ENCODE measurements around the gene ITPK1. TPM values are rescaled to one million over a fixed set of nuclear protein-coding genes. Genes with fewer than 3 reads are reported as not detected.

The ITPK1 gene
- total and polyA plus RNA-seq, 10 of the 15 experiments (the other 5 are each of a cell fraction or from before 2014, with no cell fraction given), result 1.3 to 73.2 (median 27.0) TPM

- intact Hi-C loops (cut with micrococcal nuclease; ENCODE audit: unreplicated experiment) (no loop called here), in situ Hi-C loops (cut with MboI) (no loop called here)
- H3K4me1 ChIP-seq (ENCODE audit: control insufficient read depth, insufficient read depth, low read length), result peaks cover 25% of the 10 kb centered on the region
- ChIA-PET RAD21 (ENCODE audit: unreplicated experiment) (no interaction called here), POLR2A (interaction anchor here (1.3 kb wide), 1 partner anchor 29 kb away, joined by 3 read pairs; no protein-coding TSS in a partner anchor), CTCF (interaction anchor here (0.6 kb wide), 1 partner anchor 42 kb away, joined by 3 read pairs; no protein-coding TSS in a partner anchor), SMC1A (ENCODE audit: uncharacterized antibody, unreplicated experiment) (interaction anchor here (0.6 to 1.8 kb wide), 2 partner anchors 24 to 528 kb away, joined by 3 read pairs; no protein-coding TSS in a partner anchor)
- no peak for DNase-seq (ENCODE audit: low read depth, low spot score)
- no TSS peak for BruUV-seq (replicated peaks)
- peaks cover 14% of the 10 kb centered on the region for H3K79me2 ChIP-seq (ENCODE audit: control insufficient read depth, insufficient read depth, low read length)
- H3K9ac ChIP-seq (ENCODE audit: control insufficient read depth, insufficient read depth, low read length), result no peak overlapping the region
- H2AFZ ChIP-seq (ENCODE audit: control insufficient read depth, low read depth, low read length), result no peak overlapping the region
- no peak overlapping the region for H3K4me3 ChIP-seq
- ATAC-seq, result no peak
- H3K27ac ChIP-seq (ENCODE audit: control insufficient read depth, insufficient read depth), result no peak overlapping the region
- 80% methylated on average over 10 of the region's 10 CpGs for WGBS (ENCODE audit: insufficient coverage, insufficient replicate concordance, low lambda C conversion rate, missing lambda C conversion rate)
- no peaks in the 10 kb centered on the region for H3K9me3 ChIP-seq (replicated peaks; ENCODE audit: control insufficient read depth, insufficient read depth, low read length)
- H3K36me3 ChIP-seq (ENCODE audit: control insufficient read depth in 2 of 2, insufficient read depth in 2 of 2, low read length in 1 of 2), result peaks cover 0 to 4% of the 10 kb centered on the region in 2 experiments; a peak in 2 of 4 replicates
- FAIRE-seq, result no peak
- H3K27me3 ChIP-seq (replicated peaks in 1 of 2; ENCODE audit: control insufficient read depth in 2 of 2, insufficient read depth in 2 of 2, low read length in 1 of 2), result no peaks in the 10 kb centered on the region
- H3K4me2 ChIP-seq (ENCODE audit: control insufficient read depth, insufficient read depth), result no peak overlapping the region
- TF ChIP-seq CBX3 (IDR thresholded peaks at IDR 0.05; ENCODE audit: borderline replicate concordance, low read depth) (no peak), MTA2 (IDR thresholded peaks at IDR 0.05; ENCODE audit: low read depth) (no peak), ZNF622 (IDR thresholded peaks at IDR 0.05) (no peak), EED (IDR thresholded peaks at IDR 0.05; ENCODE audit: low read depth) (no peak), PAX8 (IDR thresholded peaks at IDR 0.05) (no peak), HDGF (IDR thresholded peaks at IDR 0.05) (no peak)
- H4K20me1 ChIP-seq (ENCODE audit: control insufficient read depth, insufficient read depth), result no peaks in the 10 kb centered on the region
Observed at GRCh38 chr14:93089521-93090269, 26.0 kb downstream of the ITPK1 start.

DNA sequence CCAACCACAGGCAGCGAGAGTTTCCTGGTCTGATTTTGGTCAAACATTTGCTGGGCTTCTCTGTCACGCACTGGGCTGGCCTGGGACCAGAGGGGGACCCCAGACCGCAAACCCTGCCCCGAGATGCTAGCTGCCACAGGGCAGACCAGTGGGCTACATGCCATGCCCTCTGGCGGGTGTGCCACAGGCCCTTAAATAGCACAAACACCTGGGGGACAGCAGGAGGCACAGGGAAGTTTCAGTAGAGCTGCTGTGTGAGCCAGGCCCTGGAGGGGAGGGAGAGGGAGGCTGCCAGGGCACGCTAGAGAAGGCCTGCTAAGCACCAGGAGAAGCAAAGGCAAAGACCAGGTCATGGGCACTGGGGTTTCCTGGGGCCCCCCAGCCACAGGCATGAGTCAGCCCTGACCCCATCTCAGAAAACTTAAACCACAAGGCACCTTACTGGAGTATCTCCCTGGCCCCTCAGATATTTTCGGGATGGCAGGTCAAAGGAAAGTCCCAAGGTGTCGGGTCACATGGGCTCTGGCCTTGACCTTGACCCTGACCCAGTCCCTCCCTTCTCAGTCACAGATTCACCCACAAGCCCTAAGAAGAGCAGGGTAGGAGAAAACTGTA, 29.2 kb downstream of the ITPK1 start:
- Histone ChIP-seq H3K4me3 (peak overlapping the region; percentile 42; the same call in 1 of the 2 replicates), H3K9me3 (replicated peaks; ENCODE audit: control insufficient read depth, insufficient read depth, low read length) (no peaks in the 10 kb centered on the region), H4K20me1 (ENCODE audit: control insufficient read depth, insufficient read depth) (no peaks in the 10 kb centered on the region), H3K36me3 (ENCODE audit: control insufficient read depth in 2 of 2, insufficient read depth in 2 of 2, low read length in 1 of 2) (peaks cover 0 to 6% of the 10 kb centered on the region in 2 experiments; a peak in 2 of 4 replicates), H3K27ac (ENCODE audit: control insufficient read depth, insufficient read depth) (peak overlapping the region; percentile 67), H3K4me1 (ENCODE audit: control insufficient read depth, insufficient read depth, low read length) (peaks cover 35% of the 10 kb centered on the region), H3K4me2 (ENCODE audit: control insufficient read depth, insufficient read depth) (peak overlapping the region; percentile 47), H2AFZ (ENCODE audit: control insufficient read depth, low read depth, low read length) (no peak overlapping the region), H3K79me2 (ENCODE audit: control insufficient read depth, insufficient read depth, low read length) (peaks cover 19% of the 10 kb centered on the region), H3K27me3 (replicated peaks in 1 of 2; ENCODE audit: control insufficient read depth in 2 of 2, insufficient read depth in 2 of 2, low read length in 1 of 2) (no peaks in the 10 kb centered on the region), H3K9ac (ENCODE audit: control insufficient read depth, insufficient read depth, low read length) (peak overlapping the region; percentile 10; the same call in 1 of the 2 replicates)
- ChIA-PET SMC1A (ENCODE audit: uncharacterized antibody, unreplicated experiment) (no interaction called here), RAD21 (ENCODE audit: unreplicated experiment) (no interaction called here), CTCF (interaction anchor here (0.9 kb wide), 1 partner anchor 16 kb away, joined by 3 read pairs; no protein-coding TSS in a partner anchor), POLR2A (no interaction called here)
- BruUV-seq (replicated peaks), result no TSS peak
- in situ Hi-C loops (cut with MboI) (no loop called here), intact Hi-C loops (cut with micrococcal nuclease; ENCODE audit: unreplicated experiment) (no loop called here)
- DNase-seq (ENCODE audit: low read depth, low spot score) (peak; percentile 63), ATAC-seq (peak; percentile 81), FAIRE-seq (no peak)
- WGBS (ENCODE audit: insufficient coverage, insufficient replicate concordance, low lambda C conversion rate, missing lambda C conversion rate), result 38% methylated on average over 8 of the region's 8 CpGs
- TF ChIP-seq, protein P1, sequence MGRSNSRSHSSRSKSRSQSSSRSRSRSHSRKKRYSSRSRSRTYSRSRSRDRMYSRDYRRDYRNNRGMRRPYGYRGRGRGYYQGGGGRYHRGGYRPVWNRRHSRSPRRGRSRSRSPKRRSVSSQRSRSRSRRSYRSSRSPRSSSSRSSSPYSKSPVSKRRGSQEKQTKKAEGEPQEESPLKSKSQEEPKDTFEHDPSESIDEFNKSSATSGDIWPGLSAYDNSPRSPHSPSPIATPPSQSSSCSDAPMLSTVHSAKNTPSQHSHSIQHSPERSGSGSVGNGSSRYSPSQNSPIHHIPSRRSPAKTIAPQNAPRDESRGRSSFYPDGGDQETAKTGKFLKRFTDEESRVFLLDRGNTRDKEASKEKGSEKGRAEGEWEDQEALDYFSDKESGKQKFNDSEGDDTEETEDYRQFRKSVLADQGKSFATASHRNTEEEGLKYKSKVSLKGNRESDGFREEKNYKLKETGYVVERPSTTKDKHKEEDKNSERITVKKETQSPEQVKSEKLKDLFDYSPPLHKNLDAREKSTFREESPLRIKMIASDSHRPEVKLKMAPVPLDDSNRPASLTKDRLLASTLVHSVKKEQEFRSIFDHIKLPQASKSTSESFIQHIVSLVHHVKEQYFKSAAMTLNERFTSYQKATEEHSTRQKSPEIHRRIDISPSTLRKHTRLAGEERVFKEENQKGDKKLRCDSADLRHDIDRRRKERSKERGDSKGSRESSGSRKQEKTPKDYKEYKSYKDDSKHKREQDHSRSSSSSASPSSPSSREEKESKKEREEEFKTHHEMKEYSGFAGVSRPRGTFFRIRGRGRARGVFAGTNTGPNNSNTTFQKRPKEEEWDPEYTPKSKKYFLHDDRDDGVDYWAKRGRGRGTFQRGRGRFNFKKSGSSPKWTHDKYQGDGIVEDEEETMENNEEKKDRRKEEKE (IDR thresholded peaks at IDR 0.05), result no peak
- TF ChIP-seq, protein P2, sequence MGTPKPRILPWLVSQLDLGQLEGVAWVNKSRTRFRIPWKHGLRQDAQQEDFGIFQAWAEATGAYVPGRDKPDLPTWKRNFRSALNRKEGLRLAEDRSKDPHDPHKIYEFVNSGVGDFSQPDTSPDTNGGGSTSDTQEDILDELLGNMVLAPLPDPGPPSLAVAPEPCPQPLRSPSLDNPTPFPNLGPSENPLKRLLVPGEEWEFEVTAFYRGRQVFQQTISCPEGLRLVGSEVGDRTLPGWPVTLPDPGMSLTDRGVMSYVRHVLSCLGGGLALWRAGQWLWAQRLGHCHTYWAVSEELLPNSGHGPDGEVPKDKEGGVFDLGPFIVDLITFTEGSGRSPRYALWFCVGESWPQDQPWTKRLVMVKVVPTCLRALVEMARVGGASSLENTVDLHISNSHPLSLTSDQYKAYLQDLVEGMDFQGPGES (IDR thresholded peaks at IDR 0.05), result no peak
- TF ChIP-seq IKZF1 (conservative IDR thresholded peaks at IDR 0.05), result peak; percentile 69; the same call in 1 of the 2 replicates
- TF ChIP-seq ESRRA (IDR thresholded peaks at IDR 0.05; ENCODE audit: low read length), result peak; percentile 77; the same call in 1 of the 2 replicates
- TF ChIP-seq ZNF384 (IDR thresholded peaks at IDR 0.05; ENCODE audit: borderline replicate concordance, low read depth, low read length), result no peak

Data from GM12878 (cell line).